Non-pigmented ciliary epithelial cell (primary cell): Measurements from ENCODE around the gene USP24.
"Not testable (repeated sequence)": the region's sequence is repeated elsewhere in the genome, so short reads cannot be mapped to it uniquely, and the experiment has no call there.

ENCODE experiments used
- DNase-seq: peaks from one replicate; pipeline ENCODE4 v3.0.0-alpha.2; 2010; ENCODE audit warnings: low read depth

The USP24 gene

GRCh38 chr1:55037733-55038551 is 177.2 kb downstream of the USP24 start:
- no peak for DNase-seq

GRCh38 chr1:55035904-55036303 is 179.3 kb downstream of the USP24 start:
- no peak for DNase-seq

- DNase-seq, result no peak
Observed at GRCh38 chr1:55034476-55035133, 180.6 kb downstream of the USP24 start.

GRCh38 chr1:55033265-55033614 is 181.9 kb downstream of the USP24 start:
- no peak for DNase-seq

- not testable (repeated sequence) for DNase-seq
Observed at GRCh38 chr1:55031098-55031497, 184.1 kb downstream of the USP24 start.

GRCh38 chr1:55026682-55027081 is 188.5 kb downstream of the USP24 start:
- DNase-seq, result not testable (repeated sequence)

- DNase-seq, result not testable (repeated sequence)
Observed at GRCh38 chr1:55024163-55024562, 191.0 kb downstream of the USP24 start.

- DNase-seq, result peak; percentile 49
Observed at GRCh38 chr1:55021942-55022546, 193.1 kb downstream of the USP24 start.

- no peak for DNase-seq
Observed at GRCh38 chr1:55018395-55018794, 196.8 kb downstream of the USP24 start.
